Neural progenitor cell (in vitro differentiated cells): Measurements from ENCODE around the gene KHDRBS1. TPM values are rescaled to one million over a fixed set of nuclear protein-coding genes. Genes with fewer than 3 reads are reported as not detected.
"Not testable (repeated sequence)": the region's sequence is repeated elsewhere in the genome, so short reads cannot be mapped to it uniquely, and the experiment has no call there.

Experiments used
- DNase-seq: peaks from one replicate; pipeline ENCODE4 v3.0.0-alpha.2; 2016; ENCODE audit warnings: low spot score
- H2AFZ ChIP-seq: fragments of 200-600 bp; sonication (generic); replicated peaks from 2 replicates; pipeline ENCODE4 v1.6.1; 2016; ENCODE audit warnings: antibody characterized with exemption
- H3F3A ChIP-seq: fragments of 200-600 bp; sonication (generic); 2 replicates; pipeline ENCODE4 v1.6.1; 2016; ENCODE audit warnings: antibody characterized with exemption, low read depth
- H3K27ac ChIP-seq: fragments of 200-600 bp; sonication (generic); 2 replicates; pipeline ENCODE4 v1.5.1; 2016; ENCODE audit warnings: mild to moderate bottlenecking
- H3K27me3 ChIP-seq: fragments of 200-600 bp; sonication (generic); 2 replicates; pipeline ENCODE4 v1.6.1; 2016; ENCODE audit warnings: mild to moderate bottlenecking, moderate library complexity
- H3K36me3 ChIP-seq: fragments of 200-600 bp; sonication (generic); 2 replicates; pipeline ENCODE4 v1.5.1; 2016
- H3K4me1 ChIP-seq: fragments of 200-600 bp; sonication (generic); 2 replicates; pipeline ENCODE4 v1.6.1; 2016; ENCODE audit warnings: mixed run types
- H3K4me2 ChIP-seq: fragments of 200-600 bp; sonication (generic); 2 replicates; pipeline ENCODE4 v1.6.1; 2016
- H3K4me3 ChIP-seq: fragments of 200-600 bp; sonication (generic); 2 replicates; pipeline ENCODE4 v1.5.1; 2016
- H3K79me2 ChIP-seq: fragments of 200-600 bp; sonication (generic); 2 replicates; pipeline ENCODE4 v1.6.1; 2016; ENCODE audit warnings: low read depth
- H3K9ac ChIP-seq: fragments of 200-600 bp; sonication (generic); 2 replicates; pipeline ENCODE4 v1.6.1; 2016
- H3K9me3 ChIP-seq: fragments of 200-600 bp; sonication (generic); 2 replicates; pipeline ENCODE4 v1.5.1; 2016; ENCODE audit warnings: low read depth
- H4K20me1 ChIP-seq: fragments of 200-600 bp; sonication (generic); 2 replicates; pipeline ENCODE4 v1.6.1; 2016; ENCODE audit warnings: low read depth
- H3K27ac Mint-ChIP-seq: 3 replicates; pipeline ENCODE4 v1.8.0; 2021; ENCODE audit warnings: mixed read lengths
- H3K27me3 Mint-ChIP-seq: 2 replicates; pipeline ENCODE4 v1.8.0; 2022; ENCODE audit warnings: low read depth, mild to moderate bottlenecking, inconsistent platforms, moderate library complexity, mixed read lengths; ENCODE audit not compliant: insufficient read depth
- H3K36me3 Mint-ChIP-seq: 3 replicates; pipeline ENCODE4 v1.8.0; 2021; ENCODE audit warnings: mixed read lengths
- H3K4me1 Mint-ChIP-seq: 3 replicates; pipeline ENCODE4 v1.8.0; 2021; ENCODE audit warnings: mixed read lengths
- H3K4me3 Mint-ChIP-seq: 3 replicates; pipeline ENCODE4 v1.8.0; 2021; ENCODE audit warnings: mild to moderate bottlenecking, moderate library complexity, mixed read lengths
- H3K9me3 Mint-ChIP-seq: 3 replicates; pipeline ENCODE4 v1.8.0; 2020; ENCODE audit warnings: mixed read lengths
- CTCF ChIP-seq: fragments of 200-600 bp; sonication (generic); IDR thresholded peaks from 2 replicates; pipeline ENCODE4 v1.5.1; 2017; ENCODE audit warnings: antibody characterized with exemption, mild to moderate bottlenecking
- EZH2 ChIP-seq: fragments of 200-600 bp; sonication (generic); IDR thresholded peaks from 2 replicates; pipeline ENCODE4 v1.6.1; 2017; ENCODE audit warnings: antibody characterized with exemption, mild to moderate bottlenecking, moderate library complexity
- EZH2phosphoT487 ChIP-seq: fragments of 200-600 bp; sonication (generic); IDR thresholded peaks from 2 replicates; pipeline ENCODE4 v1.6.1; 2017; ENCODE audit warnings: antibody characterized with exemption
- total RNA-seq: library from RNA; depleted of rRNA; stranded (reverse); fragments of >200 nt; gene quantifications from 2 replicates; pipeline ENCODE4 v1.2.3, GENCODE V29; 2015; ENCODE audit warnings: low replicate concordance

KHDRBS1 gene
- total RNA-seq, 1 donor from 2014 or later = 201 TPM

- no peak overlapping the region for H3K4me3 Mint-ChIP-seq
- Histone ChIP-seq H3K9ac (no peak overlapping the region), H3K27me3 (no peaks in the 10 kb centered on the region), H3K27ac (no peak overlapping the region), H3K4me2 (no peak overlapping the region), H3K9me3 (no peaks in the 10 kb centered on the region), H4K20me1 (peaks cover 14% of the 10 kb centered on the region), H2AFZ (no peak overlapping the region), H3K4me1 (peaks cover 20% of the 10 kb centered on the region), H3K36me3 (no peaks in the 10 kb centered on the region), H3K79me2 (peaks cover 18% of the 10 kb centered on the region), H3K4me3 (no peak overlapping the region), H3F3A (peaks cover 14% of the 10 kb centered on the region)
- no peak overlapping the region for H3K27ac Mint-ChIP-seq
- peaks cover 14% of the 10 kb centered on the region for H3K4me1 Mint-ChIP-seq
- no peaks in the 10 kb centered on the region for H3K27me3 Mint-ChIP-seq
- no peaks in the 10 kb centered on the region for H3K9me3 Mint-ChIP-seq
- H3K36me3 Mint-ChIP-seq = peaks cover 15% of the 10 kb centered on the region
- TF ChIP-seq EZH2 = no peak
- no peak for TF ChIP-seq EZH2phosphoT487
- TF ChIP-seq CTCF = no peak
- DNase-seq = no peak
These were observed 61.2 kb downstream of the KHDRBS1 start for GRCh38 chr1:32074841-32075240.

- H3K79me2 ChIP-seq = peaks cover 18% of the 10 kb centered on the region
- peaks cover 23% of the 10 kb centered on the region for H3K36me3 Mint-ChIP-seq
- peaks cover 14% of the 10 kb centered on the region for H3K4me1 ChIP-seq
- no peak for DNase-seq
- H2AFZ ChIP-seq = no peak overlapping the region
- no peak overlapping the region for H3K4me3 ChIP-seq
- H3F3A ChIP-seq = peaks cover 4% of the 10 kb centered on the region
- H4K20me1 ChIP-seq = peaks cover 14% of the 10 kb centered on the region
- no peak overlapping the region for H3K27ac Mint-ChIP-seq
- no peaks in the 10 kb centered on the region for H3K27me3 Mint-ChIP-seq
- H3K9me3 Mint-ChIP-seq = no peaks in the 10 kb centered on the region
- peaks cover 3% of the 10 kb centered on the region for H3K36me3 ChIP-seq
- no peak overlapping the region for H3K9ac ChIP-seq
- H3K27me3 ChIP-seq = no peaks in the 10 kb centered on the region
- no peak overlapping the region for H3K4me3 Mint-ChIP-seq
- H3K4me1 Mint-ChIP-seq = peaks cover 7% of the 10 kb centered on the region
- no peaks in the 10 kb centered on the region for H3K9me3 ChIP-seq
- TF ChIP-seq EZH2 (no peak), CTCF (no peak), EZH2phosphoT487 (no peak)
- no peak overlapping the region for H3K27ac ChIP-seq
- H3K4me2 ChIP-seq = no peak overlapping the region
These were observed 63.8 kb downstream of the KHDRBS1 start for GRCh38 chr1:32077451-32077850.

GRCh38 chr1:32082022-32082421 is 68.4 kb downstream of the KHDRBS1 start:
- Histone ChIP-seq H3K9me3 (no peaks in the 10 kb centered on the region), H3F3A (no peaks in the 10 kb centered on the region), H3K27me3 (no peaks in the 10 kb centered on the region), H3K4me2 (no peak overlapping the region), H3K4me1 (no peaks in the 10 kb centered on the region), H3K9ac (no peak overlapping the region), H3K79me2 (no peaks in the 10 kb centered on the region), H3K4me3 (no peak overlapping the region), H2AFZ (no peak overlapping the region), H3K27ac (no peak overlapping the region), H4K20me1 (no peaks in the 10 kb centered on the region), H3K36me3 (peaks cover 3% of the 10 kb centered on the region)
- H3K27ac Mint-ChIP-seq = no peak overlapping the region
- no peaks in the 10 kb centered on the region for H3K9me3 Mint-ChIP-seq
- peaks cover 3% of the 10 kb centered on the region for H3K4me1 Mint-ChIP-seq
- TF ChIP-seq EZH2 (no peak), CTCF (no peak), EZH2phosphoT487 (no peak)
- DNase-seq = no peak
- no peak overlapping the region for H3K4me3 Mint-ChIP-seq
- peaks cover 40% of the 10 kb centered on the region for H3K36me3 Mint-ChIP-seq
- no peaks in the 10 kb centered on the region for H3K27me3 Mint-ChIP-seq

- not testable (repeated sequence) for H3K27me3 Mint-ChIP-seq, H3K4me1 ChIP-seq, H3K27ac ChIP-seq, H3K4me3 ChIP-seq, H3F3A ChIP-seq, H3K9me3 Mint-ChIP-seq, H3K27ac Mint-ChIP-seq, H3K9ac ChIP-seq, DNase-seq, H3K4me1 Mint-ChIP-seq, H3K9me3 ChIP-seq, H3K4me3 Mint-ChIP-seq, H3K27me3 ChIP-seq, H3K79me2 ChIP-seq, H3K36me3 ChIP-seq, H2AFZ ChIP-seq, H3K4me2 ChIP-seq, H4K20me1 ChIP-seq
- peaks cover 37% of the 10 kb centered on the region for H3K36me3 Mint-ChIP-seq
These were observed 72.7 kb downstream of the KHDRBS1 start for GRCh38 chr1:32086381-32086780.
